GM19043 (cell line): Measurements from ENCODE around the gene FAM229B.
"Not testable (repeated sequence)": the region's sequence is repeated elsewhere in the genome, so short reads cannot be mapped to it uniquely, and the experiment has no call there.

ENCODE experiments used
- ATAC-seq: cut with Tn5 transposase; IDR thresholded peaks from one replicate; pipeline ENCODE4 v1.9.1; 2021; ENCODE audit warnings: low read depth; ENCODE audit not compliant: unreplicated experiment

FAM229B gene

DNA sequence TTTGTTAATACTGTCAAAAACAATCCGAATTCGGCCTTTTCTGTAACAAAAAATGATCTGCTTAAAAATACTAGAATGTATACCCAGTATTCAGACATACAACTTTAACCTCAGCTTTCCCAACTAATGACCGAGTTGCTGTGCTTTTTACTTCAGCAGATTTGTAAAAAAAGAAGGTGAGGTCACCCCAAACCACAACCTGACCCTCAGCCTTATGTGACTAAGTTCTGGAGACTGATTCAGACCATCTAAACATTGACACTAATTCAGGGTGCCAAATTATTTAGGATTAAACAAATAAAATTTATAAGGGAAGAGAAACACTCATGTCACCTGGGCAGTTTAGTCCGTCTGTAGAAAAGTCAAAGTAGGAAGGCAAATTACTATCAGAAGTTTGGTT, 25.8 kb upstream of the FAM229B start:
- no peak for ATAC-seq

DNA sequence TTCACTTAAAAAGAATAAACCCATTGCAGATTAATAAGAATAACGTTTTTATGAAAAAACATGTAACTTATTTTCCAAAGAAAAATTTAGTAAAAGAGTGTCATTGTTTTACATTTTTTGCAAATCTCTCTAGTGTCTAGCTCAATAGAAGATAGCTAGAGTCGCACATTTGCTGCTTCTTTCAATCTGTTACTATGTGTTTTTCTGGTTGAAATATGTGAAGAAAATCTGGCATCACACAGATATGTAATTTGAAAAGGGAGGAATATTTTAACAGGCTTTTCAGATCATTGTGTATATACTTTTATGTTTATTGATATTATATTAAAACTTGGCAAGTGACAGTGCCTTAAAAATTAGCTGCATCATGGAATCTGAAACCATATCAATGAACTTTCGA, 24.4 kb upstream of the FAM229B start:
- ATAC-seq: no peak

DNA sequence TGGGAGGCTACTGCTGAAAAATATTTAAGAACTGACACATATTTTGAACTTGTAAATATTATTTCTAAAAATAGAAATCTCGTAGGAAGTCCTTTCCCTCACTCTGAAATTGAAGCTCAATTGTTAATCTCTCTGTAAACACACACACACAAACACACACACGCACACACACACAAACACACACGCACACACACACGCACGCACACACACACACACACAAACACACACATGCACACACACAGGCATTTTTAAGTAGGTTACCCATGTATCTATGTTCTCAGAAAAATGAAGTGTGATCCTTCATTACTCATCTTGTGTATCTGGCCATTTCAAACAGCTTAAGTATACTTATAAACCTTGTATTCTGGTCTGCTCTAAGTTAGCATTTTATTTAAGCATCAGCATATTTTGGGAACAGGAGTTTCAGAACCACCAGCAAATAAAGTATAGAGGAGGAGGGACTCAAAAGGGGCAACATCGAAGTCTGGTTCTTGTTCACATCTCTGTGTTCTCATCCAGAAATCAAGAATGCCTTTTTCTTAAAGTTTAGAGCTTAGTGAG, 21.9 kb upstream of the FAM229B start:
- no peak for ATAC-seq

DNA sequence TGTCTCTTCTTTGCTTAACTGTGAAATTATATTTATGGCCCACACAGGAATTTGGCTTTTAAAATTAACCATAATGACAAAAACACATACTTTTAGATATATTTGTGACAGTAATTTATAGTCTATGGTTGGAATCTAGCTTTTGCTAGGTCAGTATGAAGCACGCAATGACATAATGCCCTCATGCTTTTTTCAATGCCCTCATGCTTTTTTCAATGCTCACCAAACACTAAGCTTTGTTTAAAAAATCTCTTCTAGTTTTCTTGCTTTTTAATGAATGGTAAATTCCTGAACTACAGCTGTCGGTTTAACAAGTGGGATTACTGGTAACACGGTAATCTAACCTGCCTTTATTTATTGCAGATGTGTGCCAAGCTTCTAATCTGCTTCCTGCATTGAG, 20.8 kb upstream of the FAM229B start:
- ATAC-seq: no peak

GRCh38 chr6:112081569-112081968, 5.8 kb upstream of the FAM229B start:
- no peak for ATAC-seq

- no peak for ATAC-seq
These were observed 1.9 kb upstream of the FAM229B start for GRCh38 chr6:112085286-112086065.

GRCh38 chr6:112086744-112087135, 651 bp upstream of the FAM229B start:
- ATAC-seq: peak; percentile 16

- ATAC-seq: no peak
These were observed 525 bp downstream of the FAM229B start for GRCh38 chr6:112087916-112088315.

DNA sequence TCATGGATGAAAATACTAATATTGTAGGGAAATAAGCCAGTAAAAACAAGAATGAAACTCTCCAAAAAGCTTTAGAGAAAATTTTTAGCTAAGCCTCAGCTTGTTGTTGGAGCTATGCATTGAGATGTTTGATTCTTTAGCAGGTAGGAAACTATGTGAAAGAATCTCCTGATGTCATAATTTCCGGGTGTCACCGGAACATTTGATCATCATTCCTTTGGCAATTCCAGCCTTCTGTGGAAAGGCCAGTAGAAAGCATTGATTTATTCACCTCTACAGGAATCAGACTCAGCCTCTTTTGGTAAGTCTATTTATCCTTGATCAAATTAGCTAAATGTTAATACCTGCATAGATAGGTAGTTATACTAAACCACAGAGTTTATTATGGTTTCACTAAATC, 9.5 kb downstream of the FAM229B start:
- no peak for ATAC-seq

DNA sequence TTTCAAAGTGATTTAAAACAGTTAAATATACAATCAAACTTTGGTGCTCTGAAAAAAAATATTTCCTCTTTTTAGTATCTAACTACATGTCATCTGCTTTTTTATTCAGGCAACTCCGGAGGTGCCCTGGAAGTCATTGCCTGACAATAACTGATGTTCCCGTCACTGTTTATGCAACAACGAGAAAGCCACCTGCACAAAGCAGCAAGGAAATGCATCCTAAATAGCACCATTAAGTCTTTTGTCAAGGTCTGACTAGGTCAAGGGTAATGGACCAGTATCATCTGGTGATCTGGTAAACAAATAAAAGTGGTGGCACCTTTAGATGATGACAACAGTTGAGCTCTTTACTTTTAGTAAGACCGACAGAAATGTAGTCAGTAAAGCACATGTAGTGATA, 13.2 kb downstream of the FAM229B start:
- ATAC-seq: no peak

GRCh38 chr6:112106026-112106425, 18.6 kb downstream of the FAM229B start:
- not testable (repeated sequence) for ATAC-seq

DNA sequence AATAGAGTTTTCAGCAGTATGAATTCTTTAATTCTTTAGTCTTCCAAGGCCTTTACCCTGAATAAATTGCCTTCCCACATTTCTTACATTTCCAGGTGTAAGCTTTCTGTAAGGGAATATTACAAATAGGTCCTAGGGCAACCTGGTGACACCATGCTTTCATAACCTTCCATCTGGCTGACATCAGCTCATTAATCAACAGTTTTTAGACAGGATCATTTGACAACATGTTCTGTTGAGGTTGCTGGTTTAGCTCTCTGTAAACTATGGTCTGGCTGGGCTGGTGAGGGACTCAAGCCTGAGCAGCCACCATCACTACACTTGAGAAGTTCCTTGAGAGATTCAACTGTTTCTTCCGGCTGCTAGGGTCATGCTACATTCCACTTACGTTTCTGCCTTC, 19.2 kb downstream of the FAM229B start:
- ATAC-seq: no peak

GRCh38 chr6:112109262-112109661, 21.9 kb downstream of the FAM229B start:
- ATAC-seq: no peak

GRCh38 chr6:112113431-112113830, 26.0 kb downstream of the FAM229B start:
- no peak for ATAC-seq

DNA sequence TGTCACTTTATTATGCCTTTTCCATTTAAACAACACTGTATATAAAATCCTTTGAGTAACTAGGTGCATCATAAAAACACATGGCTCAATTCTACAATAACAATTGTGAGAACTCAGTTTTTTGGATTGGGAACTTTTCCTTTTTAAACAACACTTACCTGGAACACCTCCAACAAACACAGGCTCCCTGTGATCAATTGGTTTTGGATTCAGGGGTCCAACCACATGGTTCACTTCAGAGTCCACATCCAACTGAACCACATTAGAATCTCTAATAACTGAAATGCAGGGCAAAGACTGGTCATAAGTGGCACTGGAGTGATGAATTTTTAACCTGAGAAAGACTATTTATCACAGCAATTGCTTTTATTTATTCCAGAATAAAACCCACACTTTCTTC, 26.5 kb downstream of the FAM229B start:
- ATAC-seq: no peak

DNA sequence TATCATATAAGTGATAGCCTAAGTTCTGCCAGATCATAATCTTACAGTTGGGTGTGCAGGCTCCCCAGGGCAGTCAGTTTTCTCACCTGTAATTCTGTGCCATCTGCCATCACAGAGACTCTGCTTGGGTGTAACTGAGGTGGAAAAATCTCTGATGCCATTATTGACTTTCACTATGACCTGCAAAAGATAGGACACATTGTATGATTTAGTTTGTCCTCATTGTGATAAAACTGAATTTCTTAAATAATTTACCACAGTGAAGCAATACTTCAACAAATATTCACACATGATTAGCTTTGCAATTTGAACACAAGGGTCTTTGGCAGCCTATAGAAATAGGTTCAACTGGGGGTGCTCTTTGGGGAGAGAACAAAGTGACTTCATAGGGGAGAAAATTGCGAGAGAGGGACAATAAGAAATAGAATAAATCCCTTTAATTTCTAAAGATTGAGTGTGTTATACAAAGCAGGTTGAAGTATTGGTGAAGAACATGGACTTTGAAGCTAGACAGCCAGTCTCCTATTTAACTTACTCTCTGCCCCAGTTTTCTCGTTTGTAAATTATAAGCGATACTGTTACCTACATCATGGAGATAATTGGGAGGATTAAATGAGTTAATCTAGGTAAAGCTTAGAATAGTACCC, 27.3 kb downstream of the FAM229B start:
- no peak for ATAC-seq

DNA sequence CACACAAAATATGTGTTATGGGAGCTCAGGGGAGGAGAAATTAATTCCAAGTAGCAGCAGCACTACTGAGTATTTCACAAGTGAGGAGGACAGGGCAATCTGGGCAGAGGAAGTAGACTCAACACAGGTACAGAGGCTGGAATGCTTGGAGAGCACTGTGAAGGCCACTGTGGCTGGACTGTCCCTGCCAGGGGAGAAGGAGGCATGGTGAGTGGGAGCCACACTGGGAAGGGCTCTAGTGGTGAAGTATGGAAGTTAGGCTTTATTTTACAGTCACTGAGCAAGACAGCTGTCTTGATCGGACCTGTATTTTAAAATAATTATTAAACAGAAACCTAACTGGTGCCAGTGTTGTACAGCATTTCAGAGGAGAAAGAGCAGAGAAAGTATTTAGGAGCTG, 28.8 kb downstream of the FAM229B start:
- ATAC-seq: no peak

GRCh38 chr6:112117554-112117953, 30.2 kb downstream of the FAM229B start:
- no peak for ATAC-seq

- ATAC-seq: no peak
These were observed 30.6 kb downstream of the FAM229B start for GRCh38 chr6:112118034-112118433.

DNA sequence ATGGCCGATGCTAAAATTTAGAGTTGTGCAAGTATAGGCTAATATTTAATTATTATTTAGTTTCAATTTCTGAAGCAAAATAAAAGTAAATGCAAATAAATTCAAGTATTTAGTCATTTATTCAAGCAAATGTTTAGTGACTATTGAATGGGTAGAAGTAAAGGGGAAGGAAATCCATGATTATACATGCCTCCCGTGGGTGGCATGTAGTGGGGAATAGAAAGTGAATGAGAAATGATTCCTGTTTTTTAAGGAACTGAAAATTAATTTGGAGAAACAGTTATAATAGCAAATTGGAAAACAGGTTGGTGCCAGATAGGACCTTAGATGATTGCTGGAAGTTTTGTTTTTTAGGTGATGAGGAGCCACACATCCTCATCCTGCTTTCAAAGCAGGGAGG, 35.4 kb downstream of the FAM229B start:
- no peak for ATAC-seq

GRCh38 chr6:112123982-112124381, 36.6 kb downstream of the FAM229B start:
- ATAC-seq: no peak

- ATAC-seq: no peak
These were observed 40.8 kb downstream of the FAM229B start for GRCh38 chr6:112128208-112128607.
